Stimulated activated naive CD4-positive, alpha-beta T cell (primary cell): ENCODE results near the gene EHBP1L1.

ENCODE experiments used
- DNase-seq, 6 experiments: peaks; one replicate each; lab custom pipeline; 2025; lab: John Stamatoyannopoulos, UW

EHBP1L1 gene

GRCh38 chr11:65546217-65546958, 29.5 kb upstream of the EHBP1L1 start:
- DNase-seq = peak; percentile 93 to 98 (median 97)

- peak in 4 of 6 experiments; percentile 23 to 31 (median 30) for DNase-seq
Measured at GRCh38 chr11:65547446-65548125, 28.3 kb upstream of the EHBP1L1 start.

- DNase-seq = no peak
Measured at GRCh38 chr11:65548395-65548794, 27.5 kb upstream of the EHBP1L1 start.

- no peak for DNase-seq
Measured at GRCh38 chr11:65549096-65549495, 26.8 kb upstream of the EHBP1L1 start.

GRCh38 chr11:65551572-65552387, 24.1 kb upstream of the EHBP1L1 start:
- peak; percentile 34 to 61 (median 42) for DNase-seq

- no peak for DNase-seq
Measured at GRCh38 chr11:65552388-65552951, 23.4 kb upstream of the EHBP1L1 start.

GRCh38 chr11:65553301-65554001, 22.4 kb upstream of the EHBP1L1 start:
- DNase-seq = peak; percentile 78 to 87 (median 82)

GRCh38 chr11:65554057-65554818, 21.6 kb upstream of the EHBP1L1 start:
- peak in 2 of 6 experiments; percentile 23 to 27 for DNase-seq

GRCh38 chr11:65554842-65555430, 20.9 kb upstream of the EHBP1L1 start:
- no peak for DNase-seq

- DNase-seq = no peak
Measured at GRCh38 chr11:65555693-65556231, 20.1 kb upstream of the EHBP1L1 start.

GRCh38 chr11:65556470-65557279, 19.2 kb upstream of the EHBP1L1 start:
- DNase-seq = peak in 1 of 6 experiments; percentile 17

- peak in 3 of 6 experiments; percentile 26 to 38 (median 34) for DNase-seq
Measured at GRCh38 chr11:65557280-65558001, 18.4 kb upstream of the EHBP1L1 start.

GRCh38 chr11:65558002-65558929, 17.6 kb upstream of the EHBP1L1 start, which contains the start of gene LTBP3:
Gene LTBP3, minus strand, starts transcription at chr11:65558359. Its CDS starts 400 bp downstream, at chr11:65557959.
- DNase-seq = peak in 5 of 6 experiments; percentile 26 to 59 (median 48)

GRCh38 chr11:65558930-65559509, 16.8 kb upstream of the EHBP1L1 start:
- no peak for DNase-seq

- DNase-seq = no peak
Measured at GRCh38 chr11:65559535-65559934, 16.3 kb upstream of the EHBP1L1 start.

GRCh38 chr11:65559951-65560537, 15.8 kb upstream of the EHBP1L1 start:
- no peak for DNase-seq
